NCI-H1436 treated with DMSO at 0.1 percent for 48 hours (cell line): ENCODE results near the gene RASAL2.

Source experiments
- DNase-seq: peaks from one replicate; lab custom pipeline; 2025; lab: John Stamatoyannopoulos, UW

RASAL2 gene

DNA sequence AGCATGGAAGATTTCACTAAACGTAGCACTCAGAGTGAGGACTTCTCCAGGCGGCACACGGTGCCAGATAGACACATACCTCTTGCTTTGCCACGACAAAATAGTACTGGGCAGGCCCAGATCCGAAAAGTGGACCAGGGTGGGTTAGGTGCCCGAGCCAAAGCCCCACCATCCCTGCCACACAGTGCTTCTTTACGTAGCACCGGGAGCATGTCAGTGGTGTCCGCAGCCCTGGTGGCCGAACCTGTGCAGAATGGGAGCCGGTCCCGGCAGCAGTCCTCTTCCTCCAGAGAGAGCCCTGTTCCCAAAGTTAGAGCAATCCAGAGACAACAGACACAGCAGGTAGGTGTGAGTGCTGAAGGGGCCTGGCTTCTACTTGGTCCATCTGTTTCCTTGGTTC is 364.3 kb downstream of the RASAL2 start:
- no peak for DNase-seq

GRCh38 chr1:178461104-178461503 is 367.2 kb downstream of the RASAL2 start:
- DNase-seq, result no peak

GRCh38 chr1:178461701-178462100 is 367.8 kb downstream of the RASAL2 start:
- DNase-seq, result no peak

GRCh38 chr1:178464141-178464540 is 370.2 kb downstream of the RASAL2 start:
- no peak for DNase-seq

GRCh38 chr1:178464566-178464965 is 370.7 kb downstream of the RASAL2 start:
- no peak for DNase-seq

DNA sequence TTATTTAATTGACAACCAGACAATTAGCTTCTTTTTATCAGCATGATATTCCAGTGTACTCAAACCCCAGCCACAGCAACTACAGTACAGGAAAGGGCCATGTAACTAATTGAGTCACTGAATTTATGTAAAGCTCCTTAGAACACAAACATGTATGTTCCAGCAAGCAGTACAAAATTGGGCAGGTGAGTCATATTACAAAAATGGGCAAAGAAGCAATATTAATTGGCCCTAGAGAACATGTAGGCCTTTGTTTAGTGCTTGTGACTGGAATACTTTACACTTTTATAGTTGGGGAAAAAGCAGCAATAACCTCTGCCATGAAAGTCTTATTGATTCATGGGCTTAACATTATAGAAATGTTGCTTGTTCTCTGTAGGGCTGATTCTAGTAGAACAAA is 371.1 kb downstream of the RASAL2 start:
- no peak for DNase-seq

DNA sequence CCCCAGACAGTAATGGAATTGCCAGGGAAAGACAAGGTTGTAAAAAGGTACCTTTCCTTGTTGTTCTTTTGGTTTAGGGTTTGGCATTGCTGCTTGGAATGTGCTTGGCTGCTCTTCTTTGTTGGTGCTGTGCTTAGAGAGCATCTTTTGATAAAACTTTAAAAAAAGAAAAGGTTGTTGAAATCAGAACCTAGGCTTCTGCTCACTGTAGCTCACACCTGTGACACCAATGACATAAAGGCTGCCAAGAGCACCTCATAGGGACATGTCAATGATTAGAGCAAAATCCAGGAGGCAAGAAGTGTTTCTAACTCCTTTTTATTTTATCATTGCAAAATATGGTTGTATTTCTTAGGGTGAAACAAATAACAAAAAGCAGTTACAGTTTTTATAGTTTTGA is 373.9 kb downstream of the RASAL2 start:
- DNase-seq, result no peak

GRCh38 chr1:178470411-178470960 is 376.6 kb downstream of the RASAL2 start:
- DNase-seq, result no peak

- no peak for DNase-seq
Measured at GRCh38 chr1:178472531-178472930, 378.6 kb downstream of the RASAL2 start.

DNA sequence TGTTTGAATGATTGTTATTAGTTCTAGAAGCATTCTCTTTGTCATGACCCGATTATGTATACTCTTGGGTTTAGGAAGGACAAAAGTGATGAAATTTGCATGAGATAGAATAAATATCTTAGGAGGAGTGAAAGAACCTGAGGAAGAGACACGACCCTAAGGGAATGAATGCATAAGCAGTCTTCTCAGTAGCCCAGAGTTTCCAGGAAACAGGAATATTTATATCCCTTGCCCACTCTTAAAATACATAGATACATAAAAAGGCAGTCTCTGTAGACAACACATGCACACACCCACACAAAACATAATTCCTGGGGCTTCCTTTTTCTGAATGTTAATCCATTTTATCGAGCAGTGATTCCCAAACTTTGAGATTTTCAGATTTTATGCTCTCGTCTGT is 383.5 kb downstream of the RASAL2 start:
- DNase-seq, result no peak

DNA sequence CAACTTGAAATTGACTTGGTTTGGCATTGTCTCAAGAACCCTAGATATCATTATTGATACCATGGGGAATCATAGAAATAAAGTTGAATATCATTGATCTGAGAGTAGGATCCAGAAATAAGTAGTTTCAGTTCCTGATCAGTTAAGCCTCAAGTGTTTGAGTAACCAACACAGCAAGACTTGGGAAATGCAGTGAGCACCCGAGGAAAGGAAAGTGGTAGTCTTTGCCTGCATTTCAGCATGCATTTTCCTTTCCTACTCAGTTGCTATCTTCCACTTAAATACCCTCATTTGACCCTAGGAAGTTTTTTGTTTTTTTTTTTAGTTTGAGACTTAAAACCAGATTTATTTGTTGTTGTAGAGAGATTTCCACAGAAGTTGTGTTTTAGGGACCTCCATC is 383.9 kb downstream of the RASAL2 start:
- DNase-seq, result no peak

GRCh38 chr1:178483251-178483957 is 389.5 kb downstream of the RASAL2 start:
- DNase-seq, result no peak

DNA sequence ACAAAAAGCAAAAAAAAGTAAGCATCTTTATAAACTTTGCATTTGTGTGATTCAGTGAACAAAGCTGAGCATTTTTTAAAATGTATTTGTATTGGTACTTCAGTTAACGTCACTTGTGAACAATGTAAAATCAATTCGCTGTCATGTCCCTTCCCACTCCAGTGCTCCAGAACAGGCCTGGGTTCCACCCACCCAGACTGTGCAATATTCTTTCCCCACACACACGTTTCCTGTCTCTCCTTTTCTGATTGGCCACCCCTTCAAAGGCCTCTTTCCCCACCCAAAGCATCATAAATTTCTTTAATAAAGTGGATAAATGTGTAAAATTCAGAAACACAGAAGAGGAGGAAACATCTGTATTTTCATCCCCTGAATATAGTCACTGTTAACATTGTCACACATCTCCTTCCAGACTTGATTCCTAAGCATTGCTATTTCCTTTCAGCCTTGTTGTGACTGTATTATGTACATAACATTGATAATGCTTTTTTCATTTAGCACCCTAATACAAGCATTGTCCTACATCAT is 390.9 kb downstream of the RASAL2 start:
- no peak for DNase-seq

GRCh38 chr1:178485541-178485981 is 391.7 kb downstream of the RASAL2 start:
- no peak for DNase-seq

- DNase-seq, result no peak
Measured at GRCh38 chr1:178486100-178487069, 392.5 kb downstream of the RASAL2 start.

DNA sequence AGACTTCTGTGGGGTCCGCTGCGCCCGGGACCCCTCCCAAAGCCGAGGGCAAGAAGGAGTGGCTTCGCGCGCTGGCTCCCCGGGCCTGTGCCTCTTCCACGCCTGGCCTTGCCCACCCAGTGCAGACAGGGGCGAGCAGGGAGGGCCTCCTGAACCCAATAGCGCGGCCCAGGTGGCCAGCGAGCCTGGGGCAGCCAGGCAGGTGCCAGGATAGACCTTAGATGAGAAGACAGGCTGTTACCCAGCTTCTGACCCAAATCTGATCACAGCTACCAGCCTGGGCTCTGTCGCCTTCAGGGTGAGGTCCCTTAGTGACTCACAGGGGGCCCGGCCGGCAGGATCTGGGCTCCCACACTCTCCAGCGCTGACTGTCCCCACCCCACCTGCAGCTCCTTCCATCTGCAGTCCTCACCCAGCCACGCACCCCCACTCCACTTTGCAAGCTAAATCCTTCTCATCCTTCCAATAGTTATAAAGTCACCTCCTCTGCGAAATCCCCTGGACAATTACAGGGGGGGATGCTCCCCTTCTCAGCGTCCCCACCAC is 393.2 kb downstream of the RASAL2 start:
- no peak for DNase-seq

DNA sequence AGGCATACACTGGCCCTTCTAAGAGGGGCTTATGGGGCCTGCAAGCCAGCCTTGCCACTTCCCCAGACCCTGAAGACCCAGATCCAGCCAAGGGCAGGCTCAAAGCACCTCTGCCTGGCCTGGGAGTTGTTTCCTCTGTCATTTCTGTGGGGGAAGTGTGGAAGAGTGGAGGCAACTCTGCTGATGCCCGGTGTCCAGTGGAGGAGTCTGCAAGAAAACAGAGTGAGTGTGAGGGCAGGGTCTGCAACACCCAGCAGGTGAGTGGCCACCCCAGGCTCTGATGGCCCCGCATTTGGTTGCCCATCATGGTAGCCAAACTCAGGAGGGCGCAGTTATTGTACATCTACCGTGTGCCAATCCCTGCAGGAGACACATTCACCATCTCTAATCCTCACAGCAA is 394.5 kb downstream of the RASAL2 start:
- no peak for DNase-seq

DNA sequence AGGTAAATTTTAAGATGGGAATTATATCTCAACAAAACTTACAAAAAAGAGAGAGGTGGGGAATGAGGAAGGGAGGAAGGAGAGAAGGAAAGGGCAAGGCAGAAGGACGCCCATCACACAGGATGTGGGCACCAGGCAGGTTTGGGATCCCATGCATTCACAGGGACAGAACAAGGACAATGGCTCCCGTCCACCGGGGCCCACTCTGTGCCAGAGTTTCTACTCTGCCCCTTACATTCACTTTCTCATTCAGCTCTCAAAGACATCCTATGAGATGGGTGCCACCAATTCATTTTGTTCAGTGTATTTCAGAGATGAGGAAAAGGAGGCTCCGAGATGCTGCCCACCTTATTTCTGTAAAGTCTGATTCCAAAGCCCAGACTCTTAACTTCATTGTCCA is 395.5 kb downstream of the RASAL2 start:
- DNase-seq, result no peak

- DNase-seq, result no peak
Measured at GRCh38 chr1:178490136-178490535, 396.2 kb downstream of the RASAL2 start.

DNA sequence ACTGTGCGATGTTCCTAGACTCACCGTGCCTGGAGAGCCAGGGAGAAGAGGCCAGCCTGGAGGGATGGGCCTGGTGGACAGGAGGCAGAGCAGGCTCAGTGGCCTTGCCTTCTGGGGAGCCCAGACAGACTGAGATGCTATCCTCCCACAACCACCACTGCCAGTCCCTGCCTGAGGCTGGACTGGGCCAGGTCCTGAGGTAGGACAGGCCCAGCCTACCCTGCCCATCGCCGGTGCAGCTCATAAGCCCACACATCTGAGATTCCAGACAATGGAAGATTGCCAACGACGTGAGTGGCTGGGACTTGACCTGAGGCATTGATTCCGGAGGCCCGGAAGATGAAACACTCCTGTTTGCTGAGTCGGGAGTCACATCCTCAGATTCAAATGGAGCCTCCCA is 397.1 kb downstream of the RASAL2 start:
- no peak for DNase-seq

DNA sequence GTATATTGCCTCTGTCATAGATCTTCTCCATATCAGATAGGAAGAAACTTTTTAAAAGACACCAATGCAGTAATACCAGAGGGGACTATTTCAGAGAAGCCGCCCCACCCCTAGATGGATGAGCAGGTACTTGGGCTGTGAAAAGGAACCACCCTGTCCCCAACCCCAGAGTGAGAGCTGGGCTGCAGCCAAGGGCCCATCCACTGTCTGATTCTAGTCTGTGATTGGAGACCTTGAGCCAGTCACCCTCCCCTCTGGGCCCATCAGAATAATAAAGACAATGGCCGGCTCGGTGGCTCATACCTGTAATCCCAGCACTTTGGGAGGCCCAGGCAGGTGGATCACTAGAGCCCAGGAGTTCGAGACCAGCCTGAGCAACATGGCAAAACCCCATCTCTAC is 397.8 kb downstream of the RASAL2 start:
- no peak for DNase-seq

GRCh38 chr1:178492341-178492740 is 398.4 kb downstream of the RASAL2 start:
- no peak for DNase-seq
